K562 (cell line): ENCODE measurements around the gene CNGB1. TPM values are rescaled to one million over a fixed set of nuclear protein-coding genes. Genes with fewer than 3 reads are reported as not detected.

ENCODE experiments used
- CREB3 ChIP-seq: fragments of 450-650 bp; conservative IDR thresholded peaks from 2 replicates; pipeline ENCODE4 v1.6.1; 2016; ENCODE audit warnings: missing genetic modification characterization, low read depth, mild to moderate bottlenecking, missing compliant biosample characterization, moderate library complexity
- EHMT2 ChIP-seq: fragments of 450-650 bp; IDR thresholded peaks from 2 replicates; pipeline ENCODE4 v1.6.1; 2018; ENCODE audit warnings: antibody characterized with exemption
- FOXJ2 ChIP-seq: fragments of 200-800 bp; sonication (Bioruptor generic); IDR thresholded peaks from 2 replicates; pipeline ENCODE4 v1.6.1; 2016; ENCODE audit warnings: missing genetic modification characterization, missing compliant biosample characterization
- GATA2 ChIP-seq: sonication (generic); formaldehyde crosslinking; IDR thresholded peaks from 2 replicates; pipeline ENCODE4 v1.4.0; 2020; ENCODE audit warnings: mild to moderate bottlenecking, missing genetic modification reagents
- HNRNPLL ChIP-seq: fragments of 200-400 bp; formaldehyde crosslinking; IDR thresholded peaks from 2 replicates; pipeline ENCODE4 v1.6.1; 2017; ENCODE audit warnings: low read length, low read depth, mild to moderate bottlenecking; ENCODE audit not compliant: poor library complexity, severe bottlenecking
- KHSRP ChIP-seq: fragments of 450-650 bp; IDR thresholded peaks from 2 replicates; pipeline ENCODE4 v1.6.1; 2017
- KLF6 ChIP-seq: fragments of 250-450 bp; sonication (Bioruptor Pico); IDR thresholded peaks from 2 replicates; pipeline ENCODE4 v1.4.0; 2020; ENCODE audit warnings: mild to moderate bottlenecking, moderate library complexity, borderline replicate concordance
- L3MBTL2 ChIP-seq: fragments of 450-650 bp; IDR thresholded peaks from 2 replicates; pipeline ENCODE4 v1.6.1; 2016; ENCODE audit warnings: mild to moderate bottlenecking, moderate library complexity
- NCOR1 ChIP-seq: fragments of 450-650 bp; IDR thresholded peaks from 2 replicates; pipeline ENCODE4 v1.6.1; 2016; ENCODE audit warnings: mild to moderate bottlenecking, moderate library complexity
- NFIC ChIP-seq: fragments of 450-650 bp; IDR thresholded peaks from 2 replicates; pipeline ENCODE4 v1.6.1; 2017; ENCODE audit warnings: mild to moderate bottlenecking, inconsistent platforms
- PBX2 ChIP-seq, 2 experiments: IDR thresholded peaks in 1 of 2; conservative IDR thresholded peaks in 1 of 2; 2 replicates each; pipeline ENCODE4 v1.6.1; 2016; ENCODE audit warnings: low read depth in 2 of 2, mild to moderate bottlenecking in 1 of 2, missing compliant biosample characterization in 1 of 2, missing genetic modification characterization in 1 of 2, moderate library complexity in 1 of 2
- REST ChIP-seq, 2 experiments: fragments of 450-650 bp; formaldehyde crosslinking in 1 of 2; IDR thresholded peaks; 2 replicates each; pipeline versions ENCODE4 v1.4.0 to v1.6.1; 2014 to 2020; ENCODE audit warnings: mild to moderate bottlenecking in 2 of 2, borderline replicate concordance in 1 of 2, low read depth in 1 of 2
- SNAPC5 ChIP-seq: fragments of 250-450 bp; sonication (Bioruptor Pico); IDR thresholded peaks from 2 replicates; pipeline ENCODE4 v1.8.0; 2021; ENCODE audit warnings: moderate library complexity, mild to moderate bottlenecking, inconsistent platforms
- U2AF1 ChIP-seq: fragments of 200-400 bp; formaldehyde crosslinking; optimal IDR thresholded peaks from 2 replicates; pipeline ENCODE3; 2017; ENCODE audit warnings: mild to moderate bottlenecking, low read depth, low read length, moderate library complexity
- YBX1 ChIP-seq: fragments of 450-650 bp; IDR thresholded peaks from 2 replicates; pipeline ENCODE4 v1.7.1; 2016; ENCODE audit warnings: mild to moderate bottlenecking
- ZNF717 ChIP-seq: fragments of 250-450 bp; sonication (Bioruptor Pico); IDR thresholded peaks from 2 replicates; pipeline ENCODE4 v1.5.0; 2021
- polyA plus RNA-seq, 8 experiments: library from polyadenylated mRNA; depleted of rRNA in 4 of 8; stranded (reverse) in 5 of 8; unstranded in 3 of 8; fragments of >200 nt; fragmentation: Nextera tagmentation in 2 of 8; fragmentation: Illumina TruSeq in 1 of 8; extraction: Ambion mirVana in 2 of 8; extraction: Trizol in 1 of 8; gene quantifications; 2 replicates each; pipeline versions ENCODE4 v1.2.1 to v1.2.3, GENCODE V29; 2011 to 2014; ENCODE audit warnings: inconsistent platforms in 1 of 8, missing spikeins in 1 of 8
- total RNA-seq, 7 experiments: library from RNA; depleted of rRNA in 6 of 7; stranded (reverse); fragments of >200 nt in 6 of 7; fragmentation: Illumina TruSeq in 2 of 7; extraction: Trizol in 2 of 7; gene quantifications; 2 replicates each; pipeline versions ENCODE4 v1.2.1 to v1.2.3, GENCODE V29; 2011 to 2021; ENCODE audit warnings: low replicate concordance in 1 of 7

Gene CNGB1
- total and polyA plus RNA-seq, 9 of the 15 experiments (the other 6 are each of a cell fraction or from before 2014, with no cell fraction given), result not detected

GRCh38 chr16:57977418-57978069 lies 6.6 kb upstream of the CNGB1 start (continued):
- TF ChIP-seq PBX2 (CRISPR knock-in tag; IDR thresholded peaks at IDR 0.05; ENCODE audit: low read depth) (no peak), PBX2 (tag; conservative IDR thresholded peaks at IDR 0.05; ENCODE audit: low read depth) (0 out of 2 replicates have a peak, but pooled peaks have one; percentile 10), L3MBTL2 (0 out of 2 replicates have a peak, but pooled peaks have one; percentile 7), ZNF717 (CRISPR knock-in tag) (no peak), REST (IDR thresholded peaks at IDR 0.05; ENCODE audit: borderline replicate concordance) (no peak), REST (CRISPR knock-in tag; IDR thresholded peaks at IDR 0.05; ENCODE audit: low read depth) (no peak), KLF6 (CRISPR knock-in tag) (no peak), FOXJ2 (tag) (0 out of 2 replicates have a peak, but pooled peaks have one; percentile 31), SNAPC5 (CRISPR knock-in tag) (no peak), U2AF1 (no peak), NFIC (peak; percentile 30; the same call in 1 of the 2 replicates), KHSRP (no peak), EHMT2 (no peak), CREB3 (no peak), HNRNPLL (no peak), GATA2 (CRISPR knock-in tag) (0 out of 2 replicates have a peak, but pooled peaks have one; percentile 33), NCOR1 (peak; percentile 55), YBX1 (no peak)
